ENCODE data around the gene CACNA1I.
A peak's percentile ranks its signal among the peaks of the same experiment; 100 is the strongest.

The CACNA1I gene

DNA sequence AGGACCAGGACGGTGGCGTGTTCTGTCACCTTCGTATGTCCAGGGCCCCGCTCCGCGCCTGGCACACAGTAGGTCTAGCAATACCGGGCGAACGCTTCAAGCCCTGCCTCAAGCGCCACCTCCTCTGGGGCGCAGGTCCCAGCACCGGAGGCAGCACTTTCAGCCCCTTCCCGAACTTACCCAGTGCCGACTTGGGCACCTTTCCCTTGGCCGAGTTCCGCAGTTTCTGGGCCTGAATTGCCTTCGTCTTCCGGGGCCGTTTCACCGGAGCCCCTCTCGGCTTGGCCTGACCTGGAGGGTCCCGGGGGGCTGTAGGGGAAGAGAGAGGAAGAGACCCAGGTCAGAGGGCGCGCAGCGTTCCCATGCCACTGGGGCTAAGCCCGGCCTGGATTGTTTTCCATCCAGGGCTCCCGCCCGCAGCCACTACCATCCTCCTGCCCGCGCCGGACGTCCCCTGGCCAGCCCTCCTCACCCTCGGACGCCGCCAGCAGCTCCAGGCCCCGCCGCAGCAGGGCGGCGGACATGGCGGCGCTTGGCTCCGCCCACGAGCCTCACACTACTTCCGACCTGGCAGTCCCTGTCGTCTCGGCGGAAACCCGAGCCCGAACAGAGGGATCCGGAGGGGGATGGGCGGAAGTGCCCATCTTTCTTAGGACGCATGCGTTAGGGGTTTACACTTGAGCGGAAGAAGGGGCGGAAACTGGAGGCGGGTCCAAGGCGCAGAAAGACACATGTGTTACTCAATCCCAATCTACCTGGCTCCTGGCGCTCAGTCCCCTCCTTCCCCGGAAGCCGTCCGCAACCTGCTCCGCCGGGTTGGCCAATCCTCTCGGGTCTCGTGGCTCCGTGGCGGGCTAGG is 38.1 kb upstream of the CACNA1I start, which contains the start of gene RPS19BP1:
RPS19BP1 (minus strand) TSS at position 534 of the 859 bp plus-strand sequence; CDS start at position 524, 10 bp downstream.
- Histone ChIP-seq H3K27me3 (no peaks in the 10 kb centered on the region), H4K20me1 (peaks cover 14 to 47% (median 42%) of the 10 kb centered on the region in 11 experiments; a peak in 20 of 22 replicates), H3K9me3 (replicated peaks in 1 of 11) (no peaks in the 10 kb centered on the region), H3K4me2 (peak within 1 kb of the TSS; percentile 95 to 100 (median 99)), H3K36me3 (peaks cover 12 to 38% (median 28%) of the 10 kb centered on the region in 11 experiments), H3K4me1 (peaks cover 51 to 81% (median 73%) of the 10 kb centered on the region in 10 experiments), H3K27ac (peak within 1 kb of the TSS; percentile 82 to 97 (median 93)), H3K9ac (peak within 1 kb of the TSS; percentile 89 to 98 (median 94)), H3K4me3 (peak within 1 kb of the TSS; percentile 78 to 95 (median 92))
- TF ChIP-seq Cebpa-rat (IDR thresholded peaks at IDR 0.05), result peak in 7 of 11 experiments; percentile 57 to 90 (median 74); a peak in 14 of 22 replicates

DNA sequence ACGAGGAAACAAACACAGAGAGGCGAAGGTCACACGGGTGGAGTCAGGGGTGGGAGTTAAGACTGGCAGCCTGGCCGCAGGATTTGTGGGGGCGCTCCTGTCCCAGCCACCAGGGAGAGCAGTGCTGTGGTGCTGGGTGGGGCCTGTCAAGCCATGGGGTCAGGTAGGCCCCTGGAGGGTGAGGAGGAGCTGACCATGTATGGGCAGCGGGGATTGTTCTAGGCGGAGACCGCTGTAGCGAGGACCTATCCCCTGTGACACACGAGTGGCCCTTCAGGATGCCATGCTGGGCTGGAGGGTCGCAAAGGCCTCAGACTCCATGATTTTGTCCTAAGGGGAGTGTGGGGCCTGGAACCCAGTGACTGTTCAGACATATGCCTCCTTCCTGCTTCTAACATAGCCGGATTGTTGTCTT is 36.5 kb upstream of the CACNA1I start:
- Histone ChIP-seq H3K4me3 (no peak overlapping the region), H3K36me3 (peaks cover 12 to 24% (median 19%) of the 10 kb centered on the region in 11 experiments; a peak in 21 of 22 replicates), H3K4me1 (peaks cover 34 to 69% (median 59%) of the 10 kb centered on the region in 10 experiments), H3K27ac (peak overlapping the region in 8 of 11 experiments; percentile 87 to 97 (median 94); a peak in 10 of 22 replicates), H3K9me3 (replicated peaks in 1 of 11) (no peaks in the 10 kb centered on the region), H3K27me3 (no peaks in the 10 kb centered on the region), H3K9ac (peak overlapping the region in 6 of 11 experiments; percentile 10 to 98 (median 92); a peak in 7 of 22 replicates), H3K4me2 (peak overlapping the region in 9 of 11 experiments; percentile 34 to 100 (median 71); a peak in 10 of 22 replicates), H4K20me1 (peaks cover 0 to 30% (median 26%) of the 10 kb centered on the region in 11 experiments; a peak in 20 of 22 replicates)
- TF ChIP-seq Cebpa-rat (IDR thresholded peaks at IDR 0.05), result no peak

DNA sequence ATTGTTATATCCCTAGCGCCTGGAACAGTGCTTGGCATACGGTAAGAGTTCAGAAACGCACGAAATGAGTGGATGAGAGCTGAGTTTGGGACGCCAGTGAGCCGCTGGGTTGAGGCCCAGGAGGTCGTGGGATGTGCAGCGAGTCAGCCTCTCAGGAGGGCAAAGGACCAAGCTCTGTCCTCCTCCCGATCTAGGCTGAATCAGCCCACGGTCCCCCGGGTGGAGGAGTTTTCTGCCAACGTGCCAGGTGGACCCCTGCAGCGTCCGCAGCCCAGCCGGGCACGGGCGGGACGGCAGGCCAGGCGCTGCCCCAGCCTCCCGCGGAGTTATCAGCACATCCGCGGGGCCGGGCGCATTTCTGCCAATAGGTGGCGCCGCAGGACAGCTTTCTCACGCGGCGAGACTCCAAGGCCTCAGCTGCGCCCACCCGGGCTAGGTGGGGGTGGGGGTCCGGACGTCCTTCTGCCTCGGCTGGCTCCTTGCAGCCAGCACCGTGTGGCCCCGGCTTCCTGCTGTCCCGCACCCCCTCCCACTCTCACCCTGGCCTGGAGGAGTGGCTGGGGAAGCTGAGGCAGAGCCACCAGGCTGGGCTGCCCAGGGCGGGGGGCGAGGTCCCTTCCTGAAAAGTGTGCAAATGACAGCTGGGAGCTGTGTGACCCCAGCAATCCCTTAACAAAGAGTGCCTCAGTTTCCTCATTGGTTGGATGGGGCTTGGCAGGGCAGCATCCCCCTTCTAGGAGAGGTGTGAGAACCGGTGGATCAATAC is 35.8 kb upstream of the CACNA1I start:
- peak overlapping the region in 5 of 11 experiments; percentile 93 to 97 (median 96); a peak in 5 of 22 replicates for H3K27ac ChIP-seq
- no peaks in the 10 kb centered on the region for H3K9me3 ChIP-seq (replicated peaks in 1 of 11)
- no peak overlapping the region for H3K4me3 ChIP-seq
- H3K36me3 ChIP-seq, result peaks cover 7 to 17% (median 15%) of the 10 kb centered on the region in 11 experiments; a peak in 21 of 22 replicates
- no peak for TF ChIP-seq Cebpa-rat (IDR thresholded peaks at IDR 0.05)
- peaks cover 29 to 62% (median 53%) of the 10 kb centered on the region in 10 experiments for H3K4me1 ChIP-seq
- H4K20me1 ChIP-seq, result peaks cover 0 to 23% (median 19%) of the 10 kb centered on the region in 11 experiments; a peak in 20 of 22 replicates
- peak overlapping the region; percentile 34 to 99 (median 67) for H3K4me2 ChIP-seq
- peak overlapping the region in 4 of 11 experiments; percentile 13 to 92 (median 37); a peak in 3 of 22 replicates for H3K9ac ChIP-seq
- H3K27me3 ChIP-seq, result no peaks in the 10 kb centered on the region

DNA sequence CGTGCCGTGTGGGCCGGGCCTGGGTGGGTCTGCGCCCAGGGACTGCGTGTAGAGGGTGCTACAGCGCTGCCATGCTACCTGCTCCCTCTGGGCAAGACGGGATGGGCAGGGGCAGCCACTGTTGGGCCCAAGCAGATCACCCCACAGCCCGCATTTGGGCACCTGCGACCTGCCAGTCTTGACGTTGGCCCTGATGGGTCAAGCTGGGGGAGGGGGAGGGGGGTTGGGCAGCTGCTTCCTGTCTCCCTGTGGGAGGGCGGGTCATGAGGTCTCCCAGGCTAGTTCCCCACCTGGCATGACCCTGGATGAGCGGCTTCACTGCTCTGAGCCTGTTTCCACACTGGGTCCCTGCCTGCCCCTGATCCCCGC is 35.2 kb upstream of the CACNA1I start:
- Histone ChIP-seq H3K4me1 (peaks cover 24 to 57% (median 47%) of the 10 kb centered on the region in 10 experiments), H3K36me3 (peaks cover 1 to 11% (median 9%) of the 10 kb centered on the region in 11 experiments; a peak in 18 of 22 replicates), H3K9me3 (replicated peaks in 1 of 11) (no peaks in the 10 kb centered on the region), H3K4me2 (peak overlapping the region in 10 of 11 experiments; percentile 34 to 99 (median 66); a peak in 20 of 22 replicates), H3K27ac (peak overlapping the region in 1 of 11 experiments; percentile 96; a peak in 3 of 22 replicates), H3K9ac (peak overlapping the region in 3 of 11 experiments; percentile 13 to 38 (median 36); a peak in 4 of 22 replicates), H3K4me3 (no peak overlapping the region), H3K27me3 (no peaks in the 10 kb centered on the region), H4K20me1 (peaks cover 0 to 18% (median 13%) of the 10 kb centered on the region in 11 experiments; a peak in 19 of 22 replicates)
- TF ChIP-seq Cebpa-rat (IDR thresholded peaks at IDR 0.05), result no peak

DNA sequence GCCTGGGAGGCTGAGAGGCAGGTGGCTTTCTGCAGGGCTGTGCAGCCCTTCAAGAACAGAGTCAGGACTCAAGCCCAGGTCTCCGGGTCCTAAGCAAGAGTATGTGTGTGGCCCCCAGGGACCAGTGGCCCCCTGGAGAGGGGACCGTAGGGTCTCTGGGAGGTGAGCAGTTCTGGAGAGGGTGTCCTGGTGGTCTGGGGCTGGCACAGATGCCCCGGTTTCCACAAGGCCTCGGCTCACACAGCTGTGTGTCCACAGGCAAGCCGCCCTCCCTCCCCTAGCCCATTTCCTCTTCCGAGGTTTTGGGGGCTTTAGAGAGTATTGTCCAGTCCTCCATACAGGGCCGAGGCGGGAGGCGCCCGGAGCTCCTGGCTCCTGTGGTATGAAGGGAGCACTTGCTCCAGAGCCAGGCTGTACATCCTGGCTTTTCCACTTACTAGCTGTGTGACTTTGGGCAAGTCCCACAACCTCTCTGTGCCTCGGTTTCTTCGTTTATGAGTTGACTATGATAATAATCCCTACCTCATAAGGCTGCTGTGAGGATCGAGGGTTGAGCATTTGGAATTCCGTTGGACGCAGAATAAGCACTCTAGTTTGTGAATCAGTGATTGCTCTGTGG is 34.6 kb upstream of the CACNA1I start:
- Histone ChIP-seq H3K9me3 (replicated peaks in 1 of 11) (no peaks in the 10 kb centered on the region), H3K27ac (no peak overlapping the region; a peak in 1 of 22 replicates), H3K4me1 (peaks cover 18 to 51% (median 41%) of the 10 kb centered on the region in 10 experiments), H3K4me2 (peak overlapping the region in 8 of 11 experiments; percentile 42 to 99 (median 66); a peak in 10 of 22 replicates), H3K4me3 (no peak overlapping the region), H3K36me3 (peaks cover 0 to 8% (median 6%) of the 10 kb centered on the region in 11 experiments; a peak in 9 of 22 replicates), H3K9ac (peak overlapping the region in 1 of 11 experiments; percentile 36; a peak in 1 of 22 replicates), H4K20me1 (peaks cover 0 to 12% (median 7%) of the 10 kb centered on the region in 11 experiments; a peak in 13 of 22 replicates), H3K27me3 (no peaks in the 10 kb centered on the region)
- no peak for TF ChIP-seq Cebpa-rat (IDR thresholded peaks at IDR 0.05)

DNA sequence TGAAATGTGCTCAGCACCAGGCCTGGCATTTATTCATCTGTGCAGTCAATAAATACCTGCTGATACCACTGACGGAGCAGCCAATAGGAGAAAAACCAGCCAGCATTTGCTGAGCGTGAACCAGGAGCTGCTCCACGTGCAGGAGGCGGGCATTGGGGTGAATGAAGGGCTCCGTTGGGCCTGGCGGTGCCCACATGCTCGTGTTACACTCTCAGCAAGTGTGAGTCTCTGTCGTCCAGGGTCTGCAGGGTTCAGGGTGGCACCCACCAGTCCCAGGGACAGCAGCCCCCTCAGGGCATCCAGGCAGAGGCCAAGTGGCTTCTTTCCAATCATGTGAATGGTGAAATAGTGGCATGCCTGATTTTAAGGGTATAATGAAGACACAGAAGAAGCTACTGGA is 33.8 kb upstream of the CACNA1I start:
- Histone ChIP-seq H3K9ac (no peak overlapping the region), H3K4me3 (no peak overlapping the region), H3K27ac (no peak overlapping the region), H3K9me3 (replicated peaks in 1 of 11) (no peaks in the 10 kb centered on the region), H3K27me3 (no peaks in the 10 kb centered on the region), H4K20me1 (peaks cover 0 to 4% (median 0%) of the 10 kb centered on the region in 11 experiments; a peak in 4 of 22 replicates), H3K36me3 (no peaks in the 10 kb centered on the region; a peak in 1 of 22 replicates), H3K4me2 (no peak overlapping the region), H3K4me1 (peaks cover 10 to 43% (median 33%) of the 10 kb centered on the region in 10 experiments)
- TF ChIP-seq Cebpa-rat (IDR thresholded peaks at IDR 0.05), result no peak

DNA sequence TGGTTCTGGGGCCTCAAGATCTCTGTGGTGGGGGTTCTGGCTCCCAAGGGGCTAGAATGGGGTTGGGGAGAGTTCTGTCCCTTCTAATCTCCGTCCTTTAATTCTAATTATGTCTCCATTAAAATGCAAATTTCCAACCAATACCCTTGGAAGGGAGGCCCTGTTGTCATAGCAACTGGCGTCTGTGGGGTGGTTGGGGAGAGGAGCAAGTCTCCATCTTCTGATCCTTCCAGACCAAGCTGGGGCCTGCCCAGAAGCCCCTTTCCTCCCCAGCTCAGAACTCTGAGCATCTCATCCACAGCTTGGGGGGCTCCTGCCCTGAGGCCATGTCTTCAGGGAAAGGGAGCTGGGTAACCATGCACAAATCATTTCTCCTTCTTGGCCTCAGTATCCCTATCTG is 32.6 kb upstream of the CACNA1I start:
- Histone ChIP-seq H3K9me3 (replicated peaks in 1 of 11) (no peaks in the 10 kb centered on the region), H3K27me3 (no peaks in the 10 kb centered on the region), H3K4me2 (no peak overlapping the region), H3K9ac (no peak overlapping the region), H3K27ac (no peak overlapping the region), H4K20me1 (no peaks in the 10 kb centered on the region; a peak in 1 of 22 replicates), H3K4me1 (peaks cover 8 to 43% (median 35%) of the 10 kb centered on the region in 10 experiments; a peak in 19 of 20 replicates), H3K36me3 (no peaks in the 10 kb centered on the region), H3K4me3 (no peak overlapping the region)
- TF ChIP-seq Cebpa-rat (IDR thresholded peaks at IDR 0.05), result no peak

DNA sequence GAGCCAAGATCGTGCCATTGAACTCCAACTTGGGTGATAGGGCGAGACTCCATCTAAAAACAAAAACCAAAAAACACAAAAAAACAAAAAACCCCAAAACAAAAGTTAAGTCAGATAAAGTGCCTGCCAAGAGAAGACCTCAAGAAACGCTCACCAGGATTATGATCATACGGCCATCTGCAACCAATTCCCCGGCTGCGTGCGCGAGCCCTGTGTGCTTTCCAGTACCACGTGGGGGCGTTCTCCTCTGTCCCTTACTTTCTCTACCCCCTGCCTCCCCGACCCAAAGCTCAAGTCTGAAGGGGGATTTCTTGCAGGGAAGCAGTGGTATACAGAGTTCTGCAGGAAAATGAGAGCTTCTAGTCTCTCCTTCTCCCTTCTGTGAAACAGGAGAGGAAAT is 27.5 kb upstream of the CACNA1I start:
- Histone ChIP-seq H3K4me1 (peaks cover 18 to 49% (median 43%) of the 10 kb centered on the region in 10 experiments), H3K36me3 (no peaks in the 10 kb centered on the region), H3K4me3 (no peak overlapping the region), H3K27ac (no peak overlapping the region), H3K9me3 (replicated peaks in 1 of 11) (no peaks in the 10 kb centered on the region), H4K20me1 (peaks cover 0 to 30% (median 0%) of the 10 kb centered on the region in 11 experiments; a peak in 4 of 22 replicates), H3K27me3 (peaks cover 0 to 4% (median 0%) of the 10 kb centered on the region in 11 experiments; a peak in 1 of 22 replicates), H3K9ac (no peak overlapping the region), H3K4me2 (peak overlapping the region in 10 of 11 experiments; percentile 1 to 66 (median 59); a peak in 20 of 22 replicates)
- no peak for TF ChIP-seq Cebpa-rat (IDR thresholded peaks at IDR 0.05)

All from BLaER1 treated with 17β-estradiol and CSF1 and Interleukin-3, amounts not matched to agents 10 nM and 100 nM (cell line).